AG10803 (cell line): ENCODE results near the gene HRK.

Source experiments
- DNase-seq: peaks from one replicate; pipeline ENCODE4 v3.0.0; 2010; ENCODE audit warnings: low read depth
- H3K4me3 ChIP-seq: 2 replicates; pipeline ENCODE4 v1.5.1; 2011; ENCODE audit warnings: mild to moderate bottlenecking, low read length, control low read depth
- CTCF ChIP-seq: conservative IDR thresholded peaks from 2 replicates; pipeline ENCODE4 v1.5.1; 2011; ENCODE audit warnings: mild to moderate bottlenecking, low read length, control low read depth, inconsistent platforms

The HRK gene

DNA sequence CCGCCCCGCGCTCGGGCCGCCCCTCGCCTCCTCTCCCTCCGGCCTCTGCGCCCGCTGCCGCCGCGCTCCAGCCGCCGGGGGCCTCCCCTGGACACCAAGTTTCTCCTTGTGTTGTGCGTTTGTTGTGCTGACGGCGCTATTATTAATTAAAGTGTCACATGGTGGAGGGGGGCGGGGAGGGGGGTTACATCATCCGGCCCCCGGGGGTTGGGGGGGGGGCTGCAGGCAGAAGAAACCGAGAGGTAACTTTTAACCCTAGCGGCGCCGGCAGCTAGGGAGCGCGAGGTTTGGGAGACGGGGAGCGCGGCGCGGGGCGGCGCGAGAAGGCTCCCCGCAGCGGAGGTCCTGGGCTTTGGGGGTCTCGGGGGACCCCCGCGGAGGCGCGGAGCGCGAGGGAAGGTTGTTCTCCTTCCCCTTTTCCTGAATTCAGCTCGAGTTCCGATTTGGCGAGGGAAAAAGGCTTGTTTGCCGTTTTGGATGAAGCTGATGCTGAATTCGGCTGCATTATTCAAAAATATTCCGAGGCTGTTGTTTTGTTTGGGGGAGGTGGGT, at the start of gene HRK:
TSS of gene HRK (minus strand) at position 117 of the 552 bp plus-strand sequence. CDS start 134 bp downstream, outside the sequence.
- DNase-seq: no peak
- no peak for TF ChIP-seq CTCF
- H3K4me3 ChIP-seq: peak within 1 kb of the TSS; percentile 5; the same call in 1 of the 2 replicates

- no peak overlapping the region for H3K4me3 ChIP-seq
- TF ChIP-seq CTCF: no peak
- DNase-seq: no peak
Measured at GRCh38 chr12:116929885-116930284, 48.6 kb upstream of the HRK start.

DNA sequence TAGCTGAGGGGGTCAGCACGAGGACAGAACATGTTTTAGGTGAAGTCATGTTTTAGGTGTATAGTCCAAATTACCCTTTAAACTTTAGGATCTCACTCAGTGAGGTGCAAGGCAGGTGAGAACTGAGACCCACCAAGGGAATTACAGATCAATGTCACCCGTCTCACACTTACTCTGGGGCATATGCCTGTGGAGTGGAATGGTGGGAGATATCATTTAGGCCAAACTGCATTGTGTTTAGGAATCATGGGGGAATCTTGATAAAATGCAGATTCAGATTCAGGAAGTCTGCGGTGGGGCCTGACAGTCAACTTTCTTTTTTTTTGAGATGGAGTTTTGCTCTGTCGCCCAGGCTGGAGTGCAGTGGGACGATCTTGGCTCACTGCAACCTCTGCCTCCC, 47.3 kb upstream of the HRK start:
- DNase-seq: no peak
- no peak for TF ChIP-seq CTCF
- no peak overlapping the region for H3K4me3 ChIP-seq

- DNase-seq: no peak
- no peak overlapping the region for H3K4me3 ChIP-seq
- TF ChIP-seq CTCF: no peak
Measured at GRCh38 chr12:116927244-116927940, 46.2 kb upstream of the HRK start.

- no peak for DNase-seq
- no peak for TF ChIP-seq CTCF
- no peak overlapping the region for H3K4me3 ChIP-seq
Measured at GRCh38 chr12:116926283-116927243, 45.3 kb upstream of the HRK start.

DNA sequence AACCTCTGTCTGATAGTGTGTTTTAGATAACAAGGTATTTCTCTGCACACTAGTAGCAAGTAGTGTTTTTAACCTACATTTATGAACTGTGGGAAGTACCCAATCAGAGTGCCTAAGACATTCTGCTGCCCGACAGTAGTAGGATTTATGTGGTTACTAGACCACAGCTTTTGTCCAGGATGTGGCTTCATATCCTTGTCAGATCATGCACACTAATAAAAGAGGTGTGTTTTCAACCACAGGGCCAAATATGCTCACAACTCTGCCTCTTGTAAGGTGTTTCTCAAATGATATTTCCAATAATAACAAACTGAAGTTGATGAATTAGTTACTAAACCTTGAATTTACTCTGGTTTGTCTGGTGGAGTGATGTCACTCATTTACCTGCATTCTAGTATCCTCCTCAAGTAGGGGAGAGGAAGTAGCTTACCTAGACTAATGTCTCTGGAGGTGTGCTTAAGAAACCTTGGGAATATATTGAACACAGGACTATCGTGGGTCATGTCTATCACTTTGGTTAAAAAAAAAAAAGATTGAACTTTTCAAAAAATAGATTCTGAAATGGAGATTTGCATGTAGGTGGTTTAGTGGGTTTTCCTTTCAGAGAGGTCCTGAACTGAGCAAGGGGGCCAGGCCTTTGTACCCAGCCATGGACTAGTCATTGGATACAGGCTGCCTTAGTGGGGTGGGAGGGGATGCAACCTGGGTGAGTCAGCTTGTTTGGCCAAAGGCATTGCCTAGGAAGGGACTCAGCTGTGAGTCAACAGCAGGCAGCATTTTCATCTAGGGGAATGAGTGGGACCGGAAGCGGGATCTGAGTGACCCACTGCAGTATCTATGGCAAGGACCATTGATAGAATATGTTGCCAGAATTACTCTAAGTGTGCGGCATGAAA, 43.6 kb upstream of the HRK start:
- no peak for TF ChIP-seq CTCF
- H3K4me3 ChIP-seq: no peak overlapping the region

More for the DNA sequence above, 43.6 kb upstream of the HRK start:
- peak; percentile 74 for DNase-seq
